Stimulated activated CD8-positive, alpha-beta memory T cell treated with anti-CD3 and anti-CD28 coated beads, Interleukin-12 subunit alpha, Interleukin-12 subunit beta, amount 100 ng/mL, for 1 hour (primary cell): ENCODE results near the gene PDE8A.
"Not testable (repeated sequence)": the region's sequence is repeated elsewhere in the genome, so short reads cannot be mapped to it uniquely, and the experiment has no call there.

Source experiments
- DNase-seq: peaks from one replicate; pipeline ENCODE4 v3.0.0-alpha.2; 2020; ENCODE audit warnings: low read depth

The PDE8A gene

DNA sequence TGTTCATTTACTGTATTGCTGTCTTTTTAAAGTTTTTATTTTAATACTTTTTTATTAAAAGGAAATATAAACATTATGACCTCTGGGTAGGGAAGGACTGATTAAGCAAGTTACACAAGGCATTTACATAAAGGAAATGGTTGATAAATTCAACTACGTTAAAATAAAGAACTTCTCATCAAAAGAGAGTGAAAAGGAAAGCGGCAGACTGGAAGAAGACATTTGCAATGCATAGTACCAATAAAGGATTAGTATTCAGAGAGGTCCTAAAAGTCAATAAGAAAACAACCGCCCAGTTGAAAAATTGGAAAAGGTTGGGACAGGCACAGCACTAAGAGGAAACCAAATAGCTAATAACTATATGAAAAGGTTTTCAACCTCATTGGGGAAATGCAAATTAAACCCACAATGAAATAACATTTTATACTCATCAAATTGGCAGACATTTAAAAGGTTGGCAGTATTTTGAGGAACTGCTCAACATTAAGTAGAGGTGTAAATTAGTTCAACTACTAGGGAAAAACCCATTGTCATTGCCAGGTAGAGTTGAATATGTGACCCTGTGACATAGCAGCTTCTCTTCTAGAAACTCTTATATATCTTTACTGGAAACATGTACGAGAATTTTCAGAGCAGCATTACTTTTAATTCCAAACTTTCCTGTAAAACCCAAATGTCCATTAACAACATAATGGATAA lies 9.5 kb downstream of the PDE8A start:
- DNase-seq, result no peak

DNA sequence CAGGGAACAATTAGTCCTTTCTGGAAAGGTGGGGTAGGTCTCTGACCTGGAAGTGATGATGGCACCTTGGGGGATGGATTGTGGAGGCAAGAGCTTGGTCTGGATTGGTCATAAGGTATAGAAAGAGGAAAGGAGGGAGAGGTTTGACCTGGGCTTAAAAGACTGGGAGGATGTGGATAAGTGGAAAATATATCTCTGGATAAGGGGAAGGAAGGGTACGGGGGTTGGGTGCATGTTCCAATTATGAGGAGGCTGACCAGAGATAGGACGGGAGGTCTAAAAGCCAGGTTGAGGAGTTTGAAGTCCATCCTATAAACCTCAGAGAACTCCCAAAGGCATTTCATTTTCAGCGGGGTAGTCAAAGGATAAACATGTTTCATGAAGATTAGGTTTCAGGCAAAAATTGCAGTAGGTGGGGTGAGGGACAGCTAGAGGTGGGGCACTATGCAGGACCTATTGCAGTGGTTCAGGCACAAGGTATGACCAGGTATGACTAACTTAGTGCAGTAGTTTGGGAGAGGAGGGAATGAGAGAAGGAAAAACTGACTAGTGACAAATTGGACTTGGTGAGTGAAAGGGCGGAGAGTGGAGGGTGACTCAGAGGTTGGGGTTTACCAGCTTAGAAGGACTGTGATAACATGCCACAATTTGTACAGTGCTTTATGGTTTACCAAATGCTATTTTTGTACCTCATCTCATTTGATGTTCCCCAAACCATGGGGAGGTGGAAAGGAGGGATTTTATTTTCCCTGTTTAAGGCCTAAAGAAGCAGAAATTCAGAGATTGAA lies 10.7 kb downstream of the PDE8A start:
- no peak for DNase-seq

DNA sequence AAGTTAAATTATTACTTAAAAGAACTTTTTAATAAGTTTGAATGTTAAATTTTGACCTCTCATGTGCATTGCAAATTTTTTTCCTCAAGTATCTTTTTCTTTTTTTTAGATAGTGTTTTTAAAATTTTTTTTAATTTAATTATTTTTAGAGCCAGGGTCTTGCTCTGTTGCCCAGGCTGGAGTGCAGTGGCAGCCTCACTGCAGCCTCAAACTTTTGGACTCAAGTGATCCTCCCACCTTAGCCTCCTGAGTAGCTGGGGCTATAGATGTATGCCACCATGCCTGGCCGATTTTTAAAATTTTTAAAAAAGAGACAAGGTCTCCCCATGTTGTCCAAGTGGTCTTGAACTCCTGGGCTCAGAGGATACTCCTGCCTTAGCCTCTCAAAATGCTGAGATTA lies 14.4 kb downstream of the PDE8A start:
- no peak for DNase-seq

GRCh38 chr15:84996714-84997113 lies 15.1 kb downstream of the PDE8A start:
- not testable (repeated sequence) for DNase-seq

DNA sequence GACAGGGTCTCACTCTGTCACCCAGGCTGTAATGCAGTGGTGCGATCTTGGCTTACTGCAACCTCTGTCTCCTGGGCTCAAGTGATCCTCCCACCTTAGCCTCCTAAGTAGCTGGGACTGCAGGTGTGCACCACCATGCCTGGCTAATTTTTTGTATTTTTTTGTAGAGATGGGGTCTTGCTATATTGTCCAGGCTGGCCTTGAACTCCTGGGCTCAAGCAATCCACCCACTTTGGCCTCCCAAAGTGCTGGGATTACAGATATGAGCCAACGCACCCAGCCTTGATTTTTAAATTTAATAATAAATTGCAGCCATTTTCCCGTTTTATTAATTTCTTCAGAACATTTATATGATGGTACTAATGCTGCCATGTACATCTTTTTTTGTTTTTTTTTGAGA lies 15.6 kb downstream of the PDE8A start:
- DNase-seq, result not testable (repeated sequence)

- DNase-seq, result no peak
Measured at GRCh38 chr15:85000189-85000864, 18.7 kb downstream of the PDE8A start.

GRCh38 chr15:85000937-85001336 lies 19.3 kb downstream of the PDE8A start:
- DNase-seq, result no peak

DNA sequence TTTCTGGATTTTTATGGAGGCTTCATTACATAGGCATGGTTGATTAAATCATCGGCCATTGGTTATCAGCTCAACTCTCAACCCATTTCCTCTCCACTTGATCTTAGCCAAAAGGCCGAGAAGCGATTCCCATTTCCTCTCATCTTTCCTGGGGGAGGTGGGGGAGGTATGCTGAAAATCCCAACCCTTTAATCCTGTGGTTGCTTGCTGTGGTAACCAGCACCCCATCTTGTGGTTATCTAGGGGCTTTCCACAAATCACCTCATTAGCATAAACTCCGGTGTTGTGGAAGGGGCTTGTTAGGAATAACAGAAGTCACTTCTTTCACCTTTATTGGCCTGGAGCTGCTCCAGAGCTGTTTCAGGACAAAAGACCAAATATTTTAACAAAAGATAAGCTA lies 20.9 kb downstream of the PDE8A start:
- no peak for DNase-seq

DNA sequence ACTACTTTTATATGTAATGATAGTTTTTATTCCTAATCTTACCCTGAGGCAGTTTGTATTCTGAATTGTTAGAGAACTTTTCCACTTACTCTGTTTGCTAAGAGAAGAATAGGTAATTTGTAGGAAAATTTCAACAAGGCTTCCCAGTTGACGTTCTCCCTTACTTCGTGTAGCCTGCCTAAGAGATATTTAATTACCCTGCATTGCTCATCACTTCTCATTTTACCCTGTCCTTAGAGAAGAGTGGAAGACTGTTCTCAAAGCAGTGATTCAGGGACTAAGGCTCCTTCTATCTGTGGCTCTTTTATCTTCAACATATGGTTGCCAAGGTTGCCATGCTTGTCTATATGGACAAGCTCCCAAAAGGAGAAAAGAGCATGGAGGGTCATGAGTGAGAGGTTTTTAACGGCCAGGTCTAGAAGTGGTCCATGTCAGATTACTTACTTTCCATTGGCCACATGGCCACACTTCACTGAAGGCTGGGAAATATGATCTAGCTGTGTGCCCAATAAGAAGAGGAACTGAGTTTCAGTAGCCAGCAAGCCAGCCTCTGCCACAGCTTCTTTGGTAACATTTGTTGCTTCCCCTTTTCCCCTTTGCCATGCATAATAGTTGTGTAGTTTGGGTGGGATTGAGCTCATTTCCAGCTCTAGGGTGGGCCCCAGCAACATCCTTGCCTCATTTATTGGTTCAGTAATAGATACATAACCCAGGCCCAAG lies 22.1 kb downstream of the PDE8A start:
- DNase-seq, result no peak

- no peak for DNase-seq
Measured at GRCh38 chr15:85004550-85004949, 22.9 kb downstream of the PDE8A start.

- DNase-seq, result no peak
Measured at GRCh38 chr15:85005319-85005718, 23.7 kb downstream of the PDE8A start.

DNA sequence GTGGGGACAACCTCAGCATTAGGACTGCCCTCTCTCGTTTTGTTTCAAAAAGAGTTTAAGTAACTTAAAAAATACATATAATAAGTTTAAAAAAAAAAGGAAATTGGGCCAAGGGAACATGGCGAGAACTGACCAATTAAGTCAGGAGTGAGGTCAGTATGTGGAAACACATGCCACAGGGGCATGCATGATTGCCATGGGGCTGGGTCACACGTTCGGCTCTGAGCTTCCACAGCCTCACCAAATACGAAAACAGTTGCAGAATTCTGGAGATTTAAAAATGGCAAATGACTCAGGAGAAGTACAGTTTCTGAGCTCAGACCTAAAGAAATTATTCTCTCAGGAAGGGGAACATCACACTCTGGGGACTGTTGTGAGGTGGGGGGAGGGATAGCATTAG lies 24.1 kb downstream of the PDE8A start:
- DNase-seq, result no peak

DNA sequence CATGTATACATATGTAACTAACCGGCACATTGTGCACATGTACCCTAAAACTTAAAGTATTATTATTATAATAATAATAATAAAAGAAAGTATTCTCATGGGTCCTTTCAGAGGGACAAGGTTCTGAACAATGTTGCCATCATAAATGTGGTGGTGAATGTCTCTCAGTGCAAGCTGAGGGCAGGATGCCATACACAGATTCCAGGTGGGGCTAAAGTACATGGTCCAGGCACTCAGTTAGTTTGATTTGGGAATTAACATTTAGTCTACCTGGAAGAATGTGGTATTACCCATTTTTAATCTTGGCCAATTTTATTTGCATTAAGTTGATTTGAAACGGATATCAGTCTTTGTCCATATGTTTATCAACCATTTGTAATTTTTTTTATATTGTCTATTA lies 24.5 kb downstream of the PDE8A start:
- no peak for DNase-seq

DNA sequence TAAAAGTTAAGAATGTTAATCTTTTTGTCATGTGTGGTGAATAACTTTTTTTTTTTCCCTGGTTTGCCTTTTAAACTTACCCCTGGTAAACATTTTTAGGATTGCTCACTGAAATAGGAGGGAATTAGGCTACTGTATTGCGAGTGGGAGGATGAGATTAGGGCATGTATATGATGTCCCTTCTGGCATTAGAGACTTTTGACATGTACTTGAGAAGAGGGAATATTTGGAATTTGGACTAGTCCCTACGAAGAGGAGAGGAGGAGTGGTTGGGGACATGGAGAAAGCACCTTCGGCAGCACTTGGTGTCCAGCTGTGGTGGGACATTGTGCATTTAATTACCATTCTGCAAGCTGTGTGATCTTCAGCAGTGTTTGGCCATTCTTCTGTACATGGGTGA lies 25.0 kb downstream of the PDE8A start:
- DNase-seq, result no peak

GRCh38 chr15:85007137-85007536 lies 25.5 kb downstream of the PDE8A start:
- no peak for DNase-seq

DNA sequence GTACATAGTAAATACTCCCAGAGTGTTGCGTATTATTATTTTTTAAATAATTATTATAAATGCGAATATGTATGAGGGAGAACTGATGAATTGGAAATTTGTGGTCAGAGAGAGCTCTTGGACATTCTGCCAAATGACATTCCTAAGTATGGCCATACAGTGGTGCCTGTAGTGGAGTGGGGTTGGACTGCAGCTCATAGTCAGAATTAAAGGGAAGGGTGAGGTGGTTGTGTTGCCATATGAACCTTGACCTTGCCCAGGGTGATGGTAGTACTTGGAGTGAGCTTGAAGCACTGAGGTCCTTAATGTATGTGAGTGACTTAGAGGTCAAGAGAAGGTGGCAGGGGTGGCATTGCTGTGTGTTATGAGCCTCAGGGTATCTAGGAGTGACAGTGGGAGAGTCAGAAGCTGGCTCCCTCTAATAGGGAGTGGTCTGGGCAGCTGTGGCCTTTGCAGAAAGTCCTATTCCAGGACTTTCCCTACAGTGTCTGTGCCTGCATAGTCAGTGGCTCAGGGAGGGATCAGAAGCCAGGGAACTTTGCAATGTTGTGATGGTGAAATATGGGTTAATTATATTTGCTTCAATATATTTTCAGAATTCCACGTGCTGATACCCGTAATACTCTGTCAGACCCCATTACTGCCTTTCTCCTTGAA lies 26.2 kb downstream of the PDE8A start:
- DNase-seq, result no peak

GRCh38 chr15:85008474-85009260 lies 27.0 kb downstream of the PDE8A start:
- no peak for DNase-seq

- no peak for DNase-seq
Measured at GRCh38 chr15:85009435-85009834, 27.8 kb downstream of the PDE8A start.

GRCh38 chr15:85010071-85010385 lies 28.4 kb downstream of the PDE8A start:
- DNase-seq, result no peak

- DNase-seq, result no peak
Measured at GRCh38 chr15:85010386-85011159, 28.9 kb downstream of the PDE8A start.
